Measurements from ENCODE around the gene GGACT. TPM values are rescaled to one million over a fixed set of nuclear protein-coding genes. Genes with fewer than 3 reads are reported as not detected.

GGACT gene
- total RNA-seq, 1 experiment from 2014 or later, result 2.5 TPM

- no peak for DNase-seq (ENCODE audit: low read depth, low spot score)
- Histone ChIP-seq H3K36me3 (ENCODE audit: control insufficient read depth, insufficient read depth, low read length) (no peaks in the 10 kb centered on the region), H3K27me3 (ENCODE audit: control insufficient read depth, insufficient read depth, low read length) (no peaks in the 10 kb centered on the region), H3K4me1 (ENCODE audit: control insufficient read depth, insufficient read depth, low read length) (no peaks in the 10 kb centered on the region; the same call in 1 of the 2 replicates), H3K9me3 (ENCODE audit: control insufficient read depth, insufficient read depth, low read depth, low read length) (no peaks in the 10 kb centered on the region), H3K27ac (ENCODE audit: low read length) (no peak overlapping the region), H3K4me3 (ENCODE audit: low read depth in 2 of 2, low read length in 2 of 2) (no peak overlapping the region)
- in situ Hi-C loops (cut with HindIII; ENCODE audit: low pct_unique_long_range_greater_than_20kb, low sequenced_read_pairs) (no loop called here), intact Hi-C loops (cut with micrococcal nuclease; ENCODE audit: unreplicated experiment) (no loop called here)
- TF ChIP-seq SIN3A (IDR thresholded peaks at IDR 0.05; ENCODE audit: borderline replicate concordance, insufficient read depth, low read depth, low read length), result no peak
- no peak for TF ChIP-seq POLR2AphosphoS5 (IDR thresholded peaks at IDR 0.05; ENCODE audit: low read depth, low read length)
- TF ChIP-seq TCF7L2 (IDR thresholded peaks at IDR 0.05; ENCODE audit: low read depth, low read length), result no peak
- no peak for ATAC-seq
- BruUV-seq (replicated peaks), result no TSS peak
- CTCF ChIA-PET, result no interaction called here
- POLR2A ChIA-PET, result no interaction called here
Measured at GRCh38 chr13:100523411-100523810, 65.2 kb downstream of the GGACT start.

GRCh38 chr13:100522618-100523309 is 65.8 kb downstream of the GGACT start:
- TF ChIP-seq TCF7L2 (IDR thresholded peaks at IDR 0.05; ENCODE audit: low read depth, low read length) (no peak), SIN3A (IDR thresholded peaks at IDR 0.05; ENCODE audit: borderline replicate concordance, insufficient read depth, low read depth, low read length) (no peak), POLR2AphosphoS5 (IDR thresholded peaks at IDR 0.05; ENCODE audit: low read depth, low read length) (no peak)
- TF ChIP-seq, protein P1, sequence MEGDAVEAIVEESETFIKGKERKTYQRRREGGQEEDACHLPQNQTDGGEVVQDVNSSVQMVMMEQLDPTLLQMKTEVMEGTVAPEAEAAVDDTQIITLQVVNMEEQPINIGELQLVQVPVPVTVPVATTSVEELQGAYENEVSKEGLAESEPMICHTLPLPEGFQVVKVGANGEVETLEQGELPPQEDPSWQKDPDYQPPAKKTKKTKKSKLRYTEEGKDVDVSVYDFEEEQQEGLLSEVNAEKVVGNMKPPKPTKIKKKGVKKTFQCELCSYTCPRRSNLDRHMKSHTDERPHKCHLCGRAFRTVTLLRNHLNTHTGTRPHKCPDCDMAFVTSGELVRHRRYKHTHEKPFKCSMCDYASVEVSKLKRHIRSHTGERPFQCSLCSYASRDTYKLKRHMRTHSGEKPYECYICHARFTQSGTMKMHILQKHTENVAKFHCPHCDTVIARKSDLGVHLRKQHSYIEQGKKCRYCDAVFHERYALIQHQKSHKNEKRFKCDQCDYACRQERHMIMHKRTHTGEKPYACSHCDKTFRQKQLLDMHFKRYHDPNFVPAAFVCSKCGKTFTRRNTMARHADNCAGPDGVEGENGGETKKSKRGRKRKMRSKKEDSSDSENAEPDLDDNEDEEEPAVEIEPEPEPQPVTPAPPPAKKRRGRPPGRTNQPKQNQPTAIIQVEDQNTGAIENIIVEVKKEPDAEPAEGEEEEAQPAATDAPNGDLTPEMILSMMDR (IDR thresholded peaks at IDR 0.05), result no peak
- TF ChIP-seq, protein P2, sequence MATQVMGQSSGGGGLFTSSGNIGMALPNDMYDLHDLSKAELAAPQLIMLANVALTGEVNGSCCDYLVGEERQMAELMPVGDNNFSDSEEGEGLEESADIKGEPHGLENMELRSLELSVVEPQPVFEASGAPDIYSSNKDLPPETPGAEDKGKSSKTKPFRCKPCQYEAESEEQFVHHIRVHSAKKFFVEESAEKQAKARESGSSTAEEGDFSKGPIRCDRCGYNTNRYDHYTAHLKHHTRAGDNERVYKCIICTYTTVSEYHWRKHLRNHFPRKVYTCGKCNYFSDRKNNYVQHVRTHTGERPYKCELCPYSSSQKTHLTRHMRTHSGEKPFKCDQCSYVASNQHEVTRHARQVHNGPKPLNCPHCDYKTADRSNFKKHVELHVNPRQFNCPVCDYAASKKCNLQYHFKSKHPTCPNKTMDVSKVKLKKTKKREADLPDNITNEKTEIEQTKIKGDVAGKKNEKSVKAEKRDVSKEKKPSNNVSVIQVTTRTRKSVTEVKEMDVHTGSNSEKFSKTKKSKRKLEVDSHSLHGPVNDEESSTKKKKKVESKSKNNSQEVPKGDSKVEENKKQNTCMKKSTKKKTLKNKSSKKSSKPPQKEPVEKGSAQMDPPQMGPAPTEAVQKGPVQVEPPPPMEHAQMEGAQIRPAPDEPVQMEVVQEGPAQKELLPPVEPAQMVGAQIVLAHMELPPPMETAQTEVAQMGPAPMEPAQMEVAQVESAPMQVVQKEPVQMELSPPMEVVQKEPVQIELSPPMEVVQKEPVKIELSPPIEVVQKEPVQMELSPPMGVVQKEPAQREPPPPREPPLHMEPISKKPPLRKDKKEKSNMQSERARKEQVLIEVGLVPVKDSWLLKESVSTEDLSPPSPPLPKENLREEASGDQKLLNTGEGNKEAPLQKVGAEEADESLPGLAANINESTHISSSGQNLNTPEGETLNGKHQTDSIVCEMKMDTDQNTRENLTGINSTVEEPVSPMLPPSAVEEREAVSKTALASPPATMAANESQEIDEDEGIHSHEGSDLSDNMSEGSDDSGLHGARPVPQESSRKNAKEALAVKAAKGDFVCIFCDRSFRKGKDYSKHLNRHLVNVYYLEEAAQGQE (IDR thresholded peaks at IDR 0.05; ENCODE audit: insufficient read depth in 1 of 2, low read depth in 2 of 2, low read length in 1 of 2), result no peak
- ChIA-PET POLR2A (no interaction called here), CTCF (no interaction called here)
- no peak for DNase-seq (ENCODE audit: low read depth, low spot score)
- BruUV-seq (replicated peaks), result no TSS peak
- H3K4me3 ChIP-seq (ENCODE audit: low read depth in 2 of 2, low read length in 2 of 2), result no peak overlapping the region
- H3K27ac ChIP-seq (ENCODE audit: low read length), result no peak overlapping the region
- in situ Hi-C loops (cut with HindIII; ENCODE audit: low pct_unique_long_range_greater_than_20kb, low sequenced_read_pairs), result no loop called here
- intact Hi-C loops (cut with micrococcal nuclease; ENCODE audit: unreplicated experiment), result no loop called here
- H3K4me1 ChIP-seq (ENCODE audit: control insufficient read depth, insufficient read depth, low read length), result no peaks in the 10 kb centered on the region; the same call in 1 of the 2 replicates
- no peak for ATAC-seq
- H3K27me3 ChIP-seq (ENCODE audit: control insufficient read depth, insufficient read depth, low read length), result no peaks in the 10 kb centered on the region
- H3K36me3 ChIP-seq (ENCODE audit: control insufficient read depth, insufficient read depth, low read length), result no peaks in the 10 kb centered on the region
- no peaks in the 10 kb centered on the region for H3K9me3 ChIP-seq (ENCODE audit: control insufficient read depth, insufficient read depth, low read depth, low read length)

Data from Panc1 (cell line).